ENCODE data around the gene DUS1L.

DUS1L gene

GRCh38 chr17:82096709-82097183 lies 31.1 kb upstream of the DUS1L start:
- TF ChIP-seq EZH2 (IDR thresholded peaks at IDR 0.05; ENCODE audit: borderline replicate concordance, low read depth, low read length, severe bottlenecking) (no peak), CTCF (IDR thresholded peaks at IDR 0.05; ENCODE audit: borderline replicate concordance, extremely low read depth, low read length, poor library complexity, severe bottlenecking) (no peak)
- Histone ChIP-seq H3K9me3 (ENCODE audit: insufficient read depth, low read length, severe bottlenecking) (no peaks in the 10 kb centered on the region), H3K36me3 (ENCODE audit: insufficient read depth, low read length) (peaks cover 55% of the 10 kb centered on the region), H2AFZ (ENCODE audit: low read depth, low read length) (no peak overlapping the region), H3K4me1 (ENCODE audit: insufficient read depth, low read length) (peaks cover 52% of the 10 kb centered on the region), H3K4me2 (ENCODE audit: insufficient read depth, low read length) (peak overlapping the region; percentile 78), H3K9ac (ENCODE audit: low read depth, low read length) (peak overlapping the region; percentile 95), H3K27ac (ENCODE audit: low read length) (peak overlapping the region; percentile 83), H4K20me1 (ENCODE audit: insufficient read depth, low read length) (peaks cover 44% of the 10 kb centered on the region), H3K4me3 (ENCODE audit: low read depth in 1 of 2, low read length in 2 of 2) (peak overlapping the region; percentile 62 to 73; a peak in 3 of 4 replicates), H3K27me3 (ENCODE audit: insufficient read depth, low read length, poor library complexity) (no peaks in the 10 kb centered on the region), H3K79me2 (ENCODE audit: insufficient read depth, low read length) (peaks cover 73% of the 10 kb centered on the region)
- DNase-seq (no peak), ATAC-seq (ENCODE audit: insufficient read depth, low read depth) (no peak)

GRCh38 chr17:82095777-82096708 lies 30.4 kb upstream of the DUS1L start:
- peak overlapping the region; percentile 78 for H3K4me2 ChIP-seq (ENCODE audit: insufficient read depth, low read length)
- H4K20me1 ChIP-seq (ENCODE audit: insufficient read depth, low read length), result peaks cover 50% of the 10 kb centered on the region
- no peaks in the 10 kb centered on the region for H3K9me3 ChIP-seq (ENCODE audit: insufficient read depth, low read length, severe bottlenecking)
- peaks cover 76% of the 10 kb centered on the region for H3K79me2 ChIP-seq (ENCODE audit: insufficient read depth, low read length)
- H3K27ac ChIP-seq (ENCODE audit: low read length), result peak overlapping the region; percentile 83
- no peak for TF ChIP-seq CTCF (IDR thresholded peaks at IDR 0.05; ENCODE audit: borderline replicate concordance, extremely low read depth, low read length, poor library complexity, severe bottlenecking)
- TF ChIP-seq EZH2 (IDR thresholded peaks at IDR 0.05; ENCODE audit: borderline replicate concordance, low read depth, low read length, severe bottlenecking), result no peak
- H3K36me3 ChIP-seq (ENCODE audit: insufficient read depth, low read length), result peaks cover 61% of the 10 kb centered on the region
- H3K4me1 ChIP-seq (ENCODE audit: insufficient read depth, low read length), result peaks cover 52% of the 10 kb centered on the region
- H3K27me3 ChIP-seq (ENCODE audit: insufficient read depth, low read length, poor library complexity), result no peaks in the 10 kb centered on the region
- ATAC-seq (ENCODE audit: insufficient read depth, low read depth) (no peak), DNase-seq (no peak)
- no peak overlapping the region for H2AFZ ChIP-seq (ENCODE audit: low read depth, low read length)
- H3K4me3 ChIP-seq (ENCODE audit: low read depth in 1 of 2, low read length in 2 of 2), result peak overlapping the region; percentile 62 to 73; a peak in 3 of 4 replicates
- H3K9ac ChIP-seq (ENCODE audit: low read depth, low read length), result peak overlapping the region; percentile 95

- Histone ChIP-seq H3K79me2 (ENCODE audit: insufficient read depth, low read length) (peaks cover 79% of the 10 kb centered on the region), H3K9ac (ENCODE audit: low read depth, low read length) (peak overlapping the region; percentile 95), H3K36me3 (ENCODE audit: insufficient read depth, low read length) (peaks cover 65% of the 10 kb centered on the region), H3K4me2 (ENCODE audit: insufficient read depth, low read length) (peak overlapping the region; percentile 78), H3K9me3 (ENCODE audit: insufficient read depth, low read length, severe bottlenecking) (no peaks in the 10 kb centered on the region), H4K20me1 (ENCODE audit: insufficient read depth, low read length) (peaks cover 58% of the 10 kb centered on the region), H3K27ac (ENCODE audit: low read length) (peak overlapping the region; percentile 83; the same call in 1 of the 2 replicates), H3K4me1 (ENCODE audit: insufficient read depth, low read length) (peaks cover 46% of the 10 kb centered on the region), H2AFZ (ENCODE audit: low read depth, low read length) (no peak overlapping the region), H3K27me3 (ENCODE audit: insufficient read depth, low read length, poor library complexity) (no peaks in the 10 kb centered on the region), H3K4me3 (ENCODE audit: low read depth in 1 of 2, low read length in 2 of 2) (peak overlapping the region in 1 of 2 experiments; percentile 62; a peak in 2 of 4 replicates)
- DNase-seq (no peak), ATAC-seq (ENCODE audit: insufficient read depth, low read depth) (no peak)
- TF ChIP-seq EZH2 (IDR thresholded peaks at IDR 0.05; ENCODE audit: borderline replicate concordance, low read depth, low read length, severe bottlenecking) (no peak), CTCF (IDR thresholded peaks at IDR 0.05; ENCODE audit: borderline replicate concordance, extremely low read depth, low read length, poor library complexity, severe bottlenecking) (no peak)
These were observed 29.6 kb upstream of the DUS1L start for GRCh38 chr17:82094931-82095776.

Measured in DND-41 (cell line).